Activated CD8-positive, alpha-beta memory T cell treated with anti-CD3 and anti-CD28 coated beads, Interleukin-2, amount 10 ng/mL, durations not matched to agents 7 days and 5 days (primary cell): Measurements from ENCODE around the gene TYMP. TPM values are rescaled to one million over a fixed set of nuclear protein-coding genes. Genes with fewer than 3 reads are reported as not detected.
"Not testable (repeated sequence)": the region's sequence is repeated elsewhere in the genome, so short reads cannot be mapped to it uniquely, and the experiment has no call there.

Source experiments
- ATAC-seq: fragments of 150-1000 bp; cut with Tn5 transposase; one replicate; pipeline ENCODE4 v1.10.0; 2021; ENCODE audit warnings: moderate library complexity
- CTCF ChIA-PET: fragments of 350-600 bp; sonication (Branson Sonifier 250); formaldehyde crosslinking; loops from one replicate; lab custom pipeline; 2021; ENCODE audit warnings: antibody characterized with exemption; lab: Charles Lee
- DNase-seq: peaks from one replicate; pipeline ENCODE4 v3.0.0-alpha.2; 2020
- H3K27ac Mint-ChIP-seq: one replicate; pipeline ENCODE4 v1.8.0; 2021; ENCODE audit warnings: mild to moderate bottlenecking, mixed read lengths
- H3K27me3 Mint-ChIP-seq: one replicate; pipeline ENCODE4 v1.8.0; 2021; ENCODE audit warnings: mixed read lengths
- H3K36me3 Mint-ChIP-seq: one replicate; pipeline ENCODE4 v1.8.0; 2021; ENCODE audit warnings: mild to moderate bottlenecking, mixed read lengths
- H3K4me1 Mint-ChIP-seq: one replicate; pipeline ENCODE4 v1.8.0; 2021; ENCODE audit warnings: mixed read lengths
- H3K4me3 Mint-ChIP-seq: one replicate; pipeline ENCODE4 v1.8.0; 2021; ENCODE audit warnings: mild to moderate bottlenecking, moderate library complexity, mixed read lengths
- H3K9me3 Mint-ChIP-seq: one replicate; pipeline ENCODE4 v1.8.0; 2022; ENCODE audit warnings: low read depth, mixed read lengths
- total RNA-seq, 2 experiments: library from RNA; stranded (reverse); gene quantifications; one replicate each; pipeline ENCODE4 v1.2.3, GENCODE V29; 2021

TYMP gene
- total RNA-seq, 2 experiments from 2014 or later, result 93.1 to 108 TPM

DNA sequence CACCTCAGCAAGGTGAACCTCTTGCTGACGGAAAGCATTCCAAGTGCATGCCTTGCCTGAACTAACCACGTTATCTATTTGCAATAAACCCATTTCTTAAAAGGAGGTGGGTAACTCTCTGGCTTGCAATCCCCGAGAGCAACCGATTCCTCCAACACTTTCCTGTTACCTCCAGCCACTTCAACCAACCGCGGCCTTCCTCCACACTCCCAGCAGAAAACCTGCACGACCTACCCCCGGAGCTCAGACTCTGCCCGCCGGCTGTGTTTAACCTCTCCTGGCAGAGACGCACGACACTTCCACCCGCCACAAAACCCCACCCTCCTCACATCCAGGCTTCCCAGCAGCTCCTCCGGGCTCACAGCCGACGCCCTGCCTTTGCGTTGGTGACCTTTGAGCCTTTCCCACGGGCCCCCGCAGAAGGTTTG is 5.1 kb downstream of the TYMP start:
- peaks cover 44% of the 10 kb centered on the region for H3K4me1 Mint-ChIP-seq
- ATAC-seq, result no peak
- no peak for DNase-seq
- H3K27me3 Mint-ChIP-seq, result no peaks in the 10 kb centered on the region
- peaks cover 28% of the 10 kb centered on the region for H3K36me3 Mint-ChIP-seq
- H3K9me3 Mint-ChIP-seq, result no peaks in the 10 kb centered on the region
- H3K4me3 Mint-ChIP-seq, result peak overlapping the region; percentile 80
- H3K27ac Mint-ChIP-seq, result peak overlapping the region; percentile 77
- CTCF ChIA-PET, result interaction anchor here (0.9 to 7.1 kb wide), 18 partner anchors 10 to 280 kb away, joined by 3 to 81 read pairs (median 7); partner anchors contain the start of genes ARSA, CHKB, HDAC10 and LMF2

DNA sequence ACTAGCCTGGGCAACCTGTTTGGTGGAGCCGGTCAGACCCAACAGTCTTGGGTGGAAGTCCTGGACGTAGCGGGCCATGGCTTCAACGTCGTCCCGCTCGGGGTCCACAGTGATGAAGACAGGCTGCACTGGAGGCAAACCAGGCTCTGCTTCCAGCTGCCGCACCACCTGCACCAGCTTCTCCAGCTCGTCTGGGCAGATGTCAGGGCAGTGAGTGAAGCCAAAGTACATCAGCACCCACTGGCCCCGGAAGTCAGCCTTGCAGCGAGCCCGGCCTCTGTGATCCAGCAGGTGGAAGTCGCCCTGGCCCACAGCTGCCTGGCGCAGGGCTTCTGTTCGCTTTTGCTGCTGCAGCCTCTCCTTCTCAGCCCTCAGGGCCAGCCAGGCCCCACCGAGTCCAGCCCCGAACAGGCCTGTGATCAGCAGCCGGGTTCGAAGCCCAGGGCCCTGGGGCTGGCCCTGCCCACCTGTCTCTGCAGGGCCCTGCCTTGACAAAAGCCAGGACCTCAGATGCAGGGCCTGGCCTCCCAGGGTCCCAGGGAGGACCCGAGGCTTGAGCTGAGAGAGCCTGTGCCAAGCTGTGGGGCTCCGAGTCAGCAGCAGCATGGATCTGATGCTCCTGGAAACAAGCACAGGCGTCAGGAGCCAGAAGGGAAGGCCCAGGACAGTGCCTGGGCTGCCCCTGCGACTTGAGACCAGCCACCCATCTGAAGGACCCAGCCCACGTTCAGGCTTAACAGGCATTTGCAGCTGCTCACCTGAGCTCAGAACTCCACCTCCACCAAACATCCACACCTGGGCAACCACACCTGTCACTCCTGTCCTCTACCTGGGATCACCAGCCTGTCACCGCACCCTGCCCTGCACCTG is 5.8 kb downstream of the TYMP start:
- CTCF ChIA-PET, result interaction anchor here (1.4 to 7.1 kb wide), 9 partner anchors 9 to 158 kb away, joined by 3 to 81 read pairs (median 22); partner anchors contain the start of genes ARSA, LMF2, NCAPH2 and SYCE3
- DNase-seq, result no peak
- Mint-ChIP-seq H3K27ac (peak overlapping the region; percentile 77), H3K4me1 (peaks cover 41% of the 10 kb centered on the region), H3K27me3 (no peaks in the 10 kb centered on the region), H3K36me3 (peaks cover 32% of the 10 kb centered on the region), H3K4me3 (peak overlapping the region; percentile 80), H3K9me3 (no peaks in the 10 kb centered on the region)
- ATAC-seq, result no peak

DNA sequence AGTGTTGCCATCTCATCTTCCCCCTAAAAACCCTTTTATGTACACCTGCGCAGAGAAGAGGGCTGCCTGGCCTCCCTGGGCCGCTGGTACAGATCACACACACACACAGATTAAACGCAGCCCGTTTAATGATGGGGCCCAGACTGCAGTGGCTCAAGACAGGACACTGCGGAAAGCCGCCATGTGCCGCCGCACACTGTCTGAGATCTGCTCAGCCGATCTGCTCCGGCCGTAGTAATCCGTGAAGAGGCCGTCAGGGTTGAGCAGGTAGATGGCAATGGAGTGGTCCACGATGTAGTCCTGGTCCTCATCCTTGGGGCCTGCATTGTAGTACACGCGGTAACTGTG is 6.4 kb downstream of the TYMP start:
- no peaks in the 10 kb centered on the region for H3K27me3 Mint-ChIP-seq
- CTCF ChIA-PET, result interaction anchor here (4.6 to 7.1 kb wide), 2 partner anchors 13 to 42 kb away, joined by 69 to 79 read pairs; partner anchors contain the start of genes LMF2, NCAPH2 and SYCE3
- H3K27ac Mint-ChIP-seq, result no peak overlapping the region
- H3K36me3 Mint-ChIP-seq, result peaks cover 34% of the 10 kb centered on the region
- ATAC-seq (no peak), DNase-seq (no peak)
- peak overlapping the region; percentile 27 for H3K4me3 Mint-ChIP-seq
- H3K9me3 Mint-ChIP-seq, result no peaks in the 10 kb centered on the region
- peaks cover 35% of the 10 kb centered on the region for H3K4me1 Mint-ChIP-seq

DNA sequence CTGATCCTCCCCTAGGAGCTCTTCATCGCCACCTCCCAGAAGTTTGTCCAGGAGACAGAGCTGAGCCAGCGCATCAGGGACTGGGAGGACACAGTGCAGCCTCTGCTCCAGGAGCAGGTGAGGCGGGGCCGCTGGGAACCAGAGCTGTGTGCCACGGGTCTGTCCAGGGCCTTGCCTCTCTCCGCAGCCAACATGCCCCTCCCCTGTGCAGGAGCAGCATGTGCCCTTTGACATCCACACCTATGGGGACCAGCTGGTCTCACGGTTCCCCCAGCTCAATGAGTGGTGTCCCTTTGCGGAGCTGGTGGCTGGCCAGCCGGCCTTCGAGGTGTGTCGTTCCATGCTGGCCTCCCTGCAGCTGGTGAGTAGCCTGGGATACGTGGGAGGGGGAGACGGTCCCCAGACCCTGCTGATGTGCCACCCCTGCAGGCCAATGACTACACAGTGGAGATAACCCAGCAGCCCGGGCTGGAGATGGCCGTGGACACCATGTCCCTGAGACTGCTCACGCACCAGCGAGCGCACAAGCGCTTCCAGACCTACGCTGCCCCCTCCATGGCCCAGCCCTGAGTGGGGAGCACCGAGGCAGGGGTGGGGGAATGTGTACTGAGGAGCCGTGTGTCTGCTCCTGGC is 6.9 kb downstream of the TYMP start:
- Mint-ChIP-seq H3K9me3 (no peaks in the 10 kb centered on the region), H3K36me3 (peaks cover 32% of the 10 kb centered on the region), H3K27ac (no peak overlapping the region), H3K4me3 (no peak overlapping the region), H3K27me3 (no peaks in the 10 kb centered on the region), H3K4me1 (peaks cover 29% of the 10 kb centered on the region)
- CTCF ChIA-PET, result interaction anchor here (0.5 to 4.6 kb wide), 4 partner anchors 13 to 57 kb away, joined by 3 to 79 read pairs (median 3); partner anchors contain the start of genes LMF2, NCAPH2 and SYCE3
- DNase-seq, result no peak
- ATAC-seq, result no peak

DNA sequence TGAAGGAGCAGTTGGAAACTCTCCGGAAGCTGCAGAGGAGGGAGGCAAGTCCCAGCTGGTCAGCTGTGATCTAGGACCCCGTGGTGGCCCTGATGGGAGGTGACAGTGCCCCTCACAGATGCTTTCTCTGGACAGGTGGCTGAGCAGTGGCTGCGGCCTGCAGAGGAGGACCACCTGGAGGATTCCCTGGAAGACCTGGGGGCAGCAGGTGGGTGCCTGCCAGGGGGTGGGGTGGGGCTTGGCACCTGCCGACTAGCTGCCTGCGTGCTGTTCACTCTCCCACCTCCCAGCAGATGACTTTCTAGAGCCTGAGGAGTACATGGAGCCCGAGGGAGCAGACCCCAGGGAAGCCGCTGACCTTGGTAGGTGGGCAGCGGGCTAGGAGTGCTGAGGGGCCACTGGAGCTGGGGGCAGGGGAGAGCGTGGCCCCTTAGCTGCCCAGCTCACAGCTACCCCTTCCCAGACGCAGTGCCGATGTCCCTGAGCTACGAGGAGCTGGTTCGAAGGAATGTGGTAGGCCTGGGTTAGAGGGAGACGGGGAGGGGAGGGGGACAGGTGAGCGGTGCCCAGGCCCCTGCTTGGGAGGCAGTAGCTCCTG is 7.5 kb downstream of the TYMP start:
- CTCF ChIA-PET, result interaction anchor here (0.5 to 4.6 kb wide), 4 partner anchors 12 to 56 kb away, joined by 3 to 79 read pairs (median 3); partner anchors contain the start of genes LMF2, NCAPH2 and SYCE3

DNA sequence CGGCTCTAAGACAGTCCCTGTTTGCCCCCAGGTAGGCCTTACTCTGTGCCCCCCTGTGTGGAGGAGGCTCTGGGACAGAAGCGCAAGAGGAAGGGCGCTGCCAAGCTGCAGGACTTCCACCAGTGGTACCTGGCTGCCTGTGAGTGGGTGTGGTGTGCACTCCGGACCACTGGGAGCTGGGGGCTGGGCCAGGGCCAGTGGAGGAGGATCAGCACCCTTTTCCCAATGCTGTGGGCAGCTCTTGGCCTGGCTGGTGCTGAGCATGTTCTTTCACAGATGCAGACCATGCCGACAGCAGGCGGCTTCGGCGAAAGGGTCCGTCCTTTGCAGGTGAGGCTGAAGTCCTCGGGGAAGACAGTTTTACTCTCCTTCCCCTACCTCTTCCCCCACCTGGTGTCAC is 8.1 kb downstream of the TYMP start:
- Mint-ChIP-seq H3K27me3 (no peaks in the 10 kb centered on the region), H3K9me3 (no peaks in the 10 kb centered on the region), H3K4me1 (peaks cover 17% of the 10 kb centered on the region), H3K4me3 (no peak overlapping the region), H3K36me3 (peaks cover 35% of the 10 kb centered on the region), H3K27ac (no peak overlapping the region)
- ATAC-seq (no peak), DNase-seq (no peak)
- CTCF ChIA-PET, result no interaction called here

More for the DNA sequence above, 7.5 kb downstream of the TYMP start:
- DNase-seq (no peak), ATAC-seq (no peak)
- H3K9me3 Mint-ChIP-seq, result no peaks in the 10 kb centered on the region
- H3K27me3 Mint-ChIP-seq, result no peaks in the 10 kb centered on the region
- peaks cover 23% of the 10 kb centered on the region for H3K4me1 Mint-ChIP-seq
- H3K36me3 Mint-ChIP-seq, result peaks cover 31% of the 10 kb centered on the region
- H3K27ac Mint-ChIP-seq, result no peak overlapping the region
- no peak overlapping the region for H3K4me3 Mint-ChIP-seq

DNA sequence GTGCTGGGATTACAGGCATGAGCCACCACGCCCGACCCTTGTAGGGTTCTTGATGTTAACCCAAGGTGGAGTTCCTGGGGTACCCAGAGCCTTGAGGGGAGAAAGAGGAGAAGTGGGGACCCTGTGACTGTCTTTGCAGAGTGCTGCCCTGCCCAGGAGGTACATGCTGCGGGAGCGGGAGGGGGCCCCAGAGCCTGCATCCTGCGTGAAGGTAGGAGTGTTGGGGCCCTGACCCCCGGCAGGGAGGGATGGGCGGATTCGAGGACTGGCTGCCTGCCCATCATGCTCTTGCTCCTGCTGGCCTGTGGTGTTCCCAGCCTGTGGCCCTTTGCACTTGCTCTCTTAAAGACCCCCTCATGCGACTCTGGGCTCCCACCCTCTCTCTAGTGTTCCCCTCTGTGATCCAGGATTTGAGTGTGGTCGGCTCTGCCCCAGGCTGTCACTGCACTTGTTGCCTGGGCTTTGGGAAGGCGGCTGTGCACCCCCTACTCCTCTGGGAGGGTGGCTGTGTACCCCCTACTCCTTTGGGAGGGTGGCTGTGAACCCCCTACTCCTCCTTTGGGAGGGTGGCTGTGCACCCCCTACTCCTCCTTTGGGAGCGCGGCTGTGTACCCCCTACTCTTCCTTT is 8.9 kb downstream of the TYMP start:
- H3K9me3 Mint-ChIP-seq, result no peaks in the 10 kb centered on the region
- H3K4me1 Mint-ChIP-seq, result peaks cover 17% of the 10 kb centered on the region
- H3K27ac Mint-ChIP-seq, result no peak overlapping the region
- DNase-seq (no peak), ATAC-seq (no peak)
- CTCF ChIA-PET, result no interaction called here
- no peaks in the 10 kb centered on the region for H3K27me3 Mint-ChIP-seq
- H3K4me3 Mint-ChIP-seq, result no peak overlapping the region
- H3K36me3 Mint-ChIP-seq, result peaks cover 36% of the 10 kb centered on the region

DNA sequence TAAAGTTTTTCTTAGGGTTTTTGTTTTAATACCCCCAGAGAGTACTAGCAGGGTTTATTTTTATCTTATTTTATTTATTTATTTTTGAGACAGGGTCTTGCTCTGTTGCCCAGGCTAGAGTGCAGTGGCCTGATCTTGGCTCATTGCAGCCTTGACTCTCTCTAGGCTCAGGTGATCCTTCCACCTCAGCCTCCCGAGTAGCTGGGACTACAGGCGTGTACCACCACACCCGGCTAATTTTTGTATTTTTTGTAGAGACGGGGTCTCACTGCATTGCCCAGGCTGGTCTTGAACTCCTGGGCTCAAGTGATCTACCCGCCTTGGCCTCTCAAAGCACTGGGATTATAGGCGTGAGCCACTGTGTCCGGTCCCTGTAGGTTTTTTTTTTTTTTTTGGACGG is 9.6 kb downstream of the TYMP start:
- CTCF ChIA-PET, DNase-seq, H3K4me3 Mint-ChIP-seq, H3K27ac Mint-ChIP-seq, H3K9me3 Mint-ChIP-seq, ATAC-seq, H3K27me3 Mint-ChIP-seq: not testable (repeated sequence)
- peaks cover 38% of the 10 kb centered on the region for H3K36me3 Mint-ChIP-seq
- peaks cover 20% of the 10 kb centered on the region for H3K4me1 Mint-ChIP-seq

DNA sequence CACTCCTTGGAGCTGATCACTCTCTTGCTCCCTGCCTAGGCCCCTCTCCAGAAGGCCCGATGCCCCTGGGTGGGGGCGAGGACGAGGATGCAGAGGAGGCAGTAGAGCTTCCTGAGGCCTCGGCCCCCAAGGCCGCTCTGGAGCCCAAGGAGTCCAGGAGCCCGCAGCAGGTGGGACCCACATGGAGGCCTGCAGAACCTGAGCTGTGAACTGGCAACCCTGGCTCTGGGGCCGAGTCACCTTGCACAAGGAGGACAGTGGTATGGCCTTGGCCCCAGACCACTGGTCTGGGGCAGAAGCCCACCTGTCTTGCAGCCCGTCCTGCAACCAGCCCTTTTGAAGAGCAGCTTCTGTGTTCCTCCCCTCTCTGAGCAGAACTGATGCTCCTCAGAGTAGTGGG is 10.7 kb downstream of the TYMP start:
- no peak overlapping the region for H3K27ac Mint-ChIP-seq
- peaks cover 40% of the 10 kb centered on the region for H3K36me3 Mint-ChIP-seq
- CTCF ChIA-PET, result no interaction called here

DNA sequence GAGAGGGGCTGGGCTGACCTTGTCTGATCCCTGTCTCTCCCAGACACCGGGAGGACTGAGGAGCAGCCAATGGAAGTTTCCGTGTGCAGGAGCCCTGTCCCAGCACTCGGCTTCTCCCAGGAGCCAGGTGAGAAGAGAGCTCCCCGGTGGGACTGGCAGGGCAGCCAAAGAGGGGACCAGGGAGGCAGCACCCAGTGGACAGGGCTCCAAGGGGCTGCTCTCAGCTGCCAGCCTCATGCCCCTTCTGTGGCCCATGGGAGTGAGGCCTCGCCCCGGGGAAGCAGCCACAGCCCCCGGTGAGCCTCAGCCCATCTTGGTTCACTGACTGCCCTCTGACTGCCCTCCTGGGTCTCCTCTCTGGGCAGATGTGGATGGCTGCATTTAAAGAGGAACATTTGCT is 11.2 kb downstream of the TYMP start:
- DNase-seq (no peak), ATAC-seq (no peak)
- H3K36me3 Mint-ChIP-seq, result peaks cover 42% of the 10 kb centered on the region
- no peaks in the 10 kb centered on the region for H3K9me3 Mint-ChIP-seq
- H3K27me3 Mint-ChIP-seq, result no peaks in the 10 kb centered on the region
- no peak overlapping the region for H3K4me3 Mint-ChIP-seq
- CTCF ChIA-PET, result interaction anchor here (1.3 kb wide), 1 partner anchor 65 kb away, joined by 3 read pairs; no protein-coding TSS in a partner anchor
- peaks cover 18% of the 10 kb centered on the region for H3K4me1 Mint-ChIP-seq
- H3K27ac Mint-ChIP-seq, result no peak overlapping the region

More for the DNA sequence above, 10.7 kb downstream of the TYMP start:
- Mint-ChIP-seq H3K9me3 (no peaks in the 10 kb centered on the region), H3K4me3 (no peak overlapping the region), H3K27me3 (no peaks in the 10 kb centered on the region), H3K4me1 (peaks cover 18% of the 10 kb centered on the region)
- no peak for ATAC-seq
- no peak for DNase-seq

DNA sequence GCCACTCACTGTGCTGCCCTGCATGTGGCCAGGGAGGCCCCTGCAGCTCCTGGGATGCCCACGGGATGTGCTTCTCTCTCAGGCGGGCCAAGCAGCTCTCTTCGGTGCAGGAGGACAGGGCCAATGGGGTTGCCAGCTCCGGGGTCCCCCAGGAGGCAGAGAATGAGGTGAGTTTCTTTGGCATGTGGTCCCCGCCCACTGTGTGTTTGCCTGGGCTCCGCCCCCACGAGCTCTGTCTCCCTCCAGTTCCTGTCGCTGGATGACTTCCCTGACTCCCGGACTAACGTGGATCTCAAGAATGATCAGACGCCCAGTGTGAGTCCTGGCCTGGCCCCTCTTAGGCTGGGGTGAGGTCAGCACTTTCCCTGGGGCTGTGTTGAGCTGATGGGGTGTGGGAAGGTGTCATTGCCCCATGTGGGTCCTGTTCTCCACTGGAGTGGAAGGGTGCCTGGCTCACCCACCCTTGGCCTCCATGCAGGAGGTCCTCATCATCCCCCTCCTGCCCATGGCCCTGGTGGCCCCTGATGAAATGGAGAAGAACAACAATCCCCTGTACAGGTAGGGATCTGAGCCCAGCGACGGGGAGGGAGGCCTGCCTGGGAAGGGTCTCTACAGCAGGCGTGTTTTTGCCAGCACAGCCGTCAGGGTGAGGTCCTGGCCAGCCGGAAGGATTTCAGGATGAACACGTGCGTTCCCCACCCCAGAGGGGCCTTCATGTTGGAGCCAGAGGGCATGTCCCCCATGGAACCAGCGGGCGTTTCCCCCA is 12.1 kb downstream of the TYMP start:
- Mint-ChIP-seq H3K4me1 (peaks cover 17% of the 10 kb centered on the region), H3K36me3 (peaks cover 35% of the 10 kb centered on the region), H3K4me3 (no peak overlapping the region), H3K27me3 (no peaks in the 10 kb centered on the region), H3K27ac (no peak overlapping the region), H3K9me3 (no peaks in the 10 kb centered on the region)
- ATAC-seq (no peak), DNase-seq (no peak)
- CTCF ChIA-PET, result interaction anchor here (1.3 kb wide), 1 partner anchor 64 kb away, joined by 3 read pairs; no protein-coding TSS in a partner anchor

DNA sequence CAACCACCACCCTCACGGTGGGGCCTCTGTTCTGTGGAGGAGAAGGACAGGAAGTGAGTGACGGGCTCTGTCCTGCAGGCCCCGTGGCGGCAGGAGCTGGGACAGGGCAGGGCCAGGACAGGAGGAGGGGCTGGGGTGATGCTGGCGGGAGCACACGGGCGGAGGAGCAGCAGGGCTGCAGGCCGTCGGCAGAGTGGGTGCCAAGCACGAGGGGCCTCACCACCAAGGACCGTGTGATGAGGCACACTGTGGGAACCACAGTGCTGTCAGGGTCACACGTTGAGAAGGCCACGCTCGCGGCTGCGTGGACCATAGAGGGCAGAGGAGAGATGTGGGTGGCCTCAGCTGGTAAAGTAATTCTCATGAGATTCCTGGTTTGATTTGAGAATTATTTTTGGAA is 12.9 kb downstream of the TYMP start:
- no peaks in the 10 kb centered on the region for H3K9me3 Mint-ChIP-seq
- CTCF ChIA-PET, result interaction anchor here (3.7 kb wide), 1 partner anchor 8 kb away, joined by 22 read pairs; the partner anchor contains the start of gene SCO2
- no peaks in the 10 kb centered on the region for H3K27me3 Mint-ChIP-seq
- H3K4me3 Mint-ChIP-seq, result no peak overlapping the region
- H3K27ac Mint-ChIP-seq, result no peak overlapping the region
- peaks cover 39% of the 10 kb centered on the region for H3K36me3 Mint-ChIP-seq
- ATAC-seq, result no peak
- DNase-seq, result no peak
- peaks cover 23% of the 10 kb centered on the region for H3K4me1 Mint-ChIP-seq
